ENCODE data around the gene MMP14. TPM values are rescaled to one million over a fixed set of nuclear protein-coding genes. Genes with fewer than 3 reads are reported as not detected.

Gene MMP14
- total and polyA plus RNA-seq, 7 experiments from 2014 or later = 1.8 to 6.6 (median 2.0) TPM; not detected in 2

GRCh38 chr14:22829661-22830442, 6.5 kb upstream of the MMP14 start, which contains the start of gene MRPL52:
TSS of gene MRPL52 (plus strand) at chr14:22829887. CDS start at chr14:22829913, 26 bp downstream.
- Mint-ChIP-seq H3K36me3 (peaks cover 0 to 25% (median 9%) of the 10 kb centered on the region in 5 donors), H3K4me1 (peaks cover 11 to 39% (median 32%) of the 10 kb centered on the region in 7 donors), H3K27ac (peak within 1 kb of the TSS; percentile 91 to 99 (median 97)), H3K4me3 (peak within 1 kb of the TSS; percentile 74 to 94 (median 91)), H3K9me3 (peaks cover 0 to 4% (median 0%) of the 10 kb centered on the region in 11 donors), H3K27me3 (peaks cover 0 to 2% (median 0%) of the 10 kb centered on the region in 5 donors)
- Histone ChIP-seq H3K9me3 (ENCODE audit: control insufficient read depth in 2 of 3, low read length in 3 of 3) (no peaks in the 10 kb centered on the region), H3K36me3 (ENCODE audit: control insufficient read depth in 2 of 3, insufficient read depth in 3 of 3, low read length in 3 of 3) (peaks cover 4 to 28% (median 5%) of the 10 kb centered on the region in 3 experiments), H3K4me3 (ENCODE audit: low read length) (peak within 1 kb of the TSS; percentile 99), H3K27ac (ENCODE audit: low read depth, low read length) (peak within 1 kb of the TSS; percentile 95), H3K4me1 (ENCODE audit: control insufficient read depth in 2 of 2, insufficient read depth in 2 of 2, low read length in 2 of 2) (peaks cover 11 to 21% of the 10 kb centered on the region in 2 donors), H3K27me3 (ENCODE audit: control insufficient read depth in 2 of 2, insufficient read depth in 2 of 2, low read length in 2 of 2) (no peaks in the 10 kb centered on the region)
- peak; percentile 71 to 90 (median 88) for DNase-seq
- intact Hi-C loops (cut with micrococcal nuclease) = loop anchor here (1.0 to 10.0 kb wide), 11 partner anchors 7 to 243 kb away; partner anchors contain the start of genes DAD1 (in 2 of the 2), LRP10 (in 2 of the 2), OXA1L (in 2 of the 2) and PRMT5 (in 2 of the 2)
- peak; percentile 97 for ATAC-seq
- CTCF ChIA-PET = interaction anchor here (0.6 to 1.4 kb wide), 6 partner anchors 9 to 717 kb away, joined by 3 to 5 read pairs (median 3); no protein-coding TSS in a partner anchor
- POLR2A ChIA-PET = interaction anchor here (0.8 to 2.5 kb wide), 13 partner anchors 10 to 274 kb away, joined by 3 to 14 read pairs (median 3); partner anchors contain the start of genes DAD1, HAUS4, PRMT5 and RBM23

- ATAC-seq (no peak), DNase-seq (peak in 1 of 9 donors; percentile 37)
- H3K4me3 Mint-ChIP-seq = peak overlapping the region; percentile 74 to 94 (median 91)
- H3K4me1 ChIP-seq (ENCODE audit: control insufficient read depth in 2 of 2, insufficient read depth in 2 of 2, low read length in 2 of 2) = peaks cover 11 to 18% of the 10 kb centered on the region in 2 donors
- H3K9me3 Mint-ChIP-seq = peaks cover 0 to 4% (median 0%) of the 10 kb centered on the region in 11 donors
- peak overlapping the region; percentile 95 for H3K27ac ChIP-seq (ENCODE audit: low read depth, low read length)
- ChIA-PET CTCF (interaction anchor here (0.6 to 1.2 kb wide), 6 partner anchors 8 to 718 kb away, joined by 3 to 5 read pairs (median 3); no protein-coding TSS in a partner anchor), POLR2A (interaction anchor here (0.8 to 2.5 kb wide), 10 partner anchors 9 to 275 kb away, joined by 3 to 14 read pairs (median 4); partner anchors contain the start of genes DAD1, HAUS4 and RBM23)
- intact Hi-C loops (cut with micrococcal nuclease) = loop anchor here in 1 of 2 donors (1.0 kb wide), 1 partner anchor 89 kb away; the partner anchor contains the start of gene RBM23
- H3K36me3 Mint-ChIP-seq = peaks cover 0 to 28% (median 9%) of the 10 kb centered on the region in 5 donors
- H3K27me3 ChIP-seq (ENCODE audit: control insufficient read depth in 2 of 2, insufficient read depth in 2 of 2, low read length in 2 of 2) = no peaks in the 10 kb centered on the region
- peaks cover 4 to 34% (median 5%) of the 10 kb centered on the region in 3 experiments for H3K36me3 ChIP-seq (ENCODE audit: control insufficient read depth in 2 of 3, insufficient read depth in 3 of 3, low read length in 3 of 3)
- H3K27ac Mint-ChIP-seq = peak overlapping the region; percentile 91 to 99 (median 97)
- peaks cover 0 to 2% (median 0%) of the 10 kb centered on the region in 5 donors for H3K27me3 Mint-ChIP-seq
- H3K4me1 Mint-ChIP-seq = peaks cover 11 to 36% (median 32%) of the 10 kb centered on the region in 7 donors
- H3K4me3 ChIP-seq (ENCODE audit: low read length) = peak overlapping the region; percentile 99
- H3K9me3 ChIP-seq (ENCODE audit: control insufficient read depth in 2 of 3, low read length in 3 of 3) = no peaks in the 10 kb centered on the region
Measured at GRCh38 chr14:22830443-22831010, 5.9 kb upstream of the MMP14 start.

GRCh38 chr14:22835505-22835904, 880 bp upstream of the MMP14 start:
- Mint-ChIP-seq H3K9me3 (no peaks in the 10 kb centered on the region), H3K27ac (peak overlapping the region in 6 of 9 donors; percentile 51 to 84 (median 57)), H3K4me3 (peak overlapping the region in 8 of 10 donors; percentile 8 to 90 (median 75)), H3K27me3 (peaks cover 0 to 26% (median 5%) of the 10 kb centered on the region in 5 donors), H3K36me3 (peaks cover 0 to 28% (median 5%) of the 10 kb centered on the region in 5 donors), H3K4me1 (peaks cover 10 to 43% (median 33%) of the 10 kb centered on the region in 7 donors)
- Histone ChIP-seq H3K4me1 (ENCODE audit: control insufficient read depth in 2 of 2, insufficient read depth in 2 of 2, low read length in 2 of 2) (peaks cover 3 to 19% of the 10 kb centered on the region in 2 donors), H3K27me3 (ENCODE audit: control insufficient read depth in 2 of 2, insufficient read depth in 2 of 2, low read length in 2 of 2) (no peaks in the 10 kb centered on the region), H3K27ac (ENCODE audit: low read depth, low read length) (no peak overlapping the region), H3K4me3 (ENCODE audit: low read length) (no peak overlapping the region), H3K9me3 (ENCODE audit: control insufficient read depth in 2 of 3, low read length in 3 of 3) (no peaks in the 10 kb centered on the region), H3K36me3 (ENCODE audit: control insufficient read depth in 2 of 3, insufficient read depth in 3 of 3, low read length in 3 of 3) (peaks cover 4 to 35% (median 5%) of the 10 kb centered on the region in 3 experiments)
- DNase-seq (no peak), ATAC-seq (no peak)
- POLR2A ChIA-PET = no interaction called here
- intact Hi-C loops (cut with micrococcal nuclease) = no loop called here
- CTCF ChIA-PET = interaction anchor here (0.7 to 1.9 kb wide), 3 partner anchors 11 to 17 kb away, joined by 3 to 9 read pairs (median 3); no protein-coding TSS in a partner anchor

GRCh38 chr14:22837114-22837749, 847 bp downstream of the MMP14 start:
- Mint-ChIP-seq H3K4me1 (peaks cover 5 to 29% (median 17%) of the 10 kb centered on the region in 7 donors), H3K4me3 (peak overlapping the region; percentile 57 to 95 (median 90)), H3K27me3 (peaks cover 0 to 31% (median 9%) of the 10 kb centered on the region in 5 donors), H3K9me3 (no peaks in the 10 kb centered on the region), H3K36me3 (peaks cover 0 to 19% (median 0%) of the 10 kb centered on the region in 5 donors), H3K27ac (peak overlapping the region in 7 of 9 donors; percentile 32 to 97 (median 75))
- Histone ChIP-seq H3K36me3 (ENCODE audit: control insufficient read depth in 2 of 3, insufficient read depth in 3 of 3, low read length in 3 of 3) (peaks cover 4 to 28% (median 5%) of the 10 kb centered on the region in 3 experiments), H3K27ac (ENCODE audit: low read depth, low read length) (peak overlapping the region; percentile 26), H3K27me3 (ENCODE audit: control insufficient read depth in 2 of 2, insufficient read depth in 2 of 2, low read length in 2 of 2) (no peaks in the 10 kb centered on the region), H3K4me3 (ENCODE audit: low read length) (peak overlapping the region; percentile 56), H3K9me3 (ENCODE audit: control insufficient read depth in 2 of 3, low read length in 3 of 3) (no peaks in the 10 kb centered on the region), H3K4me1 (ENCODE audit: control insufficient read depth in 2 of 2, insufficient read depth in 2 of 2, low read length in 2 of 2) (peaks cover 0 to 13% of the 10 kb centered on the region in 2 donors)
- peak in 4 of 9 donors; percentile 22 to 37 (median 32) for DNase-seq
- ATAC-seq = no peak
- POLR2A ChIA-PET = interaction anchor here (0.6 to 1.7 kb wide), 7 partner anchors 9 to 178 kb away, joined by 3 to 4 read pairs (median 3); no protein-coding TSS in a partner anchor
- CTCF ChIA-PET = interaction anchor here (0.6 to 1.3 kb wide), 5 partner anchors 14 to 134 kb away, joined by 3 to 4 read pairs (median 4); no protein-coding TSS in a partner anchor
- intact Hi-C loops (cut with micrococcal nuclease) = loop anchor here in 1 of 2 donors (1.0 kb wide), 2 partner anchors 8 to 16 kb away; partner anchors contain the start of gene MRPL52

GRCh38 chr14:22837750-22838538, 1.6 kb downstream of the MMP14 start:
- H3K27ac Mint-ChIP-seq = peak overlapping the region in 4 of 9 donors; percentile 10 to 84 (median 68)
- POLR2A ChIA-PET = interaction anchor here (0.6 to 1.7 kb wide), 7 partner anchors 10 to 178 kb away, joined by 3 to 4 read pairs (median 3); no protein-coding TSS in a partner anchor

More at GRCh38 chr14:22837750-22838538, 1.6 kb downstream of the MMP14 start:
- Histone ChIP-seq H3K27ac (ENCODE audit: low read depth, low read length) (no peak overlapping the region), H3K4me1 (ENCODE audit: control insufficient read depth in 2 of 2, insufficient read depth in 2 of 2, low read length in 2 of 2) (peaks cover 0 to 13% of the 10 kb centered on the region in 2 donors), H3K9me3 (ENCODE audit: control insufficient read depth in 2 of 3, low read length in 3 of 3) (no peaks in the 10 kb centered on the region), H3K36me3 (ENCODE audit: control insufficient read depth in 2 of 3, insufficient read depth in 3 of 3, low read length in 3 of 3) (peaks cover 4 to 28% (median 5%) of the 10 kb centered on the region in 3 experiments), H3K27me3 (ENCODE audit: control insufficient read depth in 2 of 2, insufficient read depth in 2 of 2, low read length in 2 of 2) (no peaks in the 10 kb centered on the region), H3K4me3 (ENCODE audit: low read length) (peak overlapping the region; percentile 56)
- DNase-seq (no peak), ATAC-seq (no peak)
- Mint-ChIP-seq H3K4me1 (peaks cover 5 to 29% (median 17%) of the 10 kb centered on the region in 7 donors), H3K4me3 (peak overlapping the region in 9 of 10 donors; percentile 54 to 92 (median 85)), H3K9me3 (no peaks in the 10 kb centered on the region), H3K27me3 (peaks cover 0 to 31% (median 9%) of the 10 kb centered on the region in 5 donors), H3K36me3 (peaks cover 0 to 19% (median 0%) of the 10 kb centered on the region in 5 donors)
- CTCF ChIA-PET = interaction anchor here (0.9 to 2.1 kb wide), 4 partner anchors 15 to 63 kb away, joined by 3 to 6 read pairs (median 4); no protein-coding TSS in a partner anchor
- intact Hi-C loops (cut with micrococcal nuclease) = loop anchor here in 1 of 2 donors (1.0 kb wide), 2 partner anchors 9 to 15 kb away; partner anchors contain the start of gene MRPL52
